ENCODE data around the gene CYP46A1.

CYP46A1 gene

GRCh38 chr14:99689266-99690236, 5.5 kb downstream of the CYP46A1 start:
- DNase-seq: no peak

GRCh38 chr14:99690636-99691035, 6.5 kb downstream of the CYP46A1 start:
- DNase-seq: no peak

- DNase-seq: no peak
Observed at GRCh38 chr14:99691111-99691885, 7.2 kb downstream of the CYP46A1 start.

- DNase-seq: no peak
Observed at GRCh38 chr14:99693918-99694317, 9.8 kb downstream of the CYP46A1 start.

- no peak for DNase-seq
Observed at GRCh38 chr14:99696929-99697328, 12.8 kb downstream of the CYP46A1 start.

- DNase-seq: no peak
Observed at GRCh38 chr14:99698236-99698635, 14.1 kb downstream of the CYP46A1 start.

GRCh38 chr14:99698642-99699041, 14.5 kb downstream of the CYP46A1 start:
- no peak for DNase-seq

GRCh38 chr14:99699085-99699760, 15.1 kb downstream of the CYP46A1 start:
- DNase-seq: no peak

- no peak for DNase-seq
Observed at GRCh38 chr14:99699861-99700260, 15.8 kb downstream of the CYP46A1 start.

GRCh38 chr14:99700379-99700778, 16.3 kb downstream of the CYP46A1 start:
- DNase-seq: no peak

- no peak for DNase-seq
Observed at GRCh38 chr14:99701260-99701659, 17.2 kb downstream of the CYP46A1 start.

GRCh38 chr14:99702115-99702514, 18.0 kb downstream of the CYP46A1 start:
- no peak for DNase-seq

GRCh38 chr14:99703381-99703780, 19.3 kb downstream of the CYP46A1 start:
- DNase-seq: no peak

- no peak for DNase-seq
Observed at GRCh38 chr14:99704037-99704436, 19.9 kb downstream of the CYP46A1 start.

- no peak for DNase-seq
Observed at GRCh38 chr14:99706107-99706900, 22.2 kb downstream of the CYP46A1 start.

- no peak for DNase-seq
Observed at GRCh38 chr14:99707420-99707819, 23.3 kb downstream of the CYP46A1 start.

GRCh38 chr14:99707921-99708320, 23.8 kb downstream of the CYP46A1 start:
- no peak for DNase-seq

- DNase-seq: no peak
Observed at GRCh38 chr14:99708449-99708848, 24.4 kb downstream of the CYP46A1 start.

- DNase-seq: no peak
Observed at GRCh38 chr14:99713972-99714371, 29.9 kb downstream of the CYP46A1 start.

- DNase-seq: no peak
Observed at GRCh38 chr14:99715266-99716000, 31.3 kb downstream of the CYP46A1 start.

- no peak for DNase-seq
Observed at GRCh38 chr14:99716091-99716849, 32.2 kb downstream of the CYP46A1 start.

Measured in NCI-H187 (cell line).